Fibroblast of villous mesenchyme (primary cell): Measurements from ENCODE around the gene MEA1. TPM values are rescaled to one million over a fixed set of nuclear protein-coding genes. Genes with fewer than 3 reads are reported as not detected.

Experiments used
- DNase-seq: peaks from one replicate; pipeline ENCODE4 v3.0.0-alpha.2; 2010; ENCODE audit warnings: low read depth
- H3K4me3 ChIP-seq: 2 replicates; pipeline ENCODE4 v1.5.1; 2011; ENCODE audit warnings: low read depth, mild to moderate bottlenecking, low read length
- total RNA-seq: library from RNA; depleted of rRNA; stranded (reverse); fragments of >200 nt; gene quantifications from 2 replicates; pipeline ENCODE4 v1.2.3, GENCODE V29; 2012
- TF ChIP-seq, protein P1 (sequence below): IDR thresholded peaks from 2 replicates; pipeline ENCODE4 v1.5.1; 2012; ENCODE audit warnings: low read depth, mild to moderate bottlenecking, low read length; ENCODE audit not compliant: insufficient read depth

Gene MEA1
- total RNA-seq, 1 donor: 60.0 TPM

DNA sequence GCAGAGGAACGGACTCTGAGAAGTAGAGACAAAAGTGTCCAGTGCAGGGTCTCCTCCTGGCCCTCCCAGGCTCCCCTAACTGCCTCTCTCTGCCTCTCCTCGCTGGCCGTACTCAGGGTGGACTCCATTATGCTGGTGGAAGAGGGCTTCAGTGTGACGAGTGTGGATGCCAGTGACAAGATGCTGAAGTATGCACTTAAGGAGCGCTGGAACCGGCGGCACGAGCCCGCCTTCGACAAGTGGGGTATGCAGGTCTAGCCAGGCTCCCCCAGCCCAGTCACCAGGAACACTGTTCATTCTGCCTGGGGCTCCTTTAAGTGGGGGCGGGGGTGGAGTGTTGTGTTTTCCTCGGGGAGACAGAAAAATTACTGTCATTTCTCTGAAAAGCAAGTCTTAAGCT lies 51.6 kb downstream of the MEA1 start:
- DNase-seq: no peak
- TF ChIP-seq, protein P1, sequence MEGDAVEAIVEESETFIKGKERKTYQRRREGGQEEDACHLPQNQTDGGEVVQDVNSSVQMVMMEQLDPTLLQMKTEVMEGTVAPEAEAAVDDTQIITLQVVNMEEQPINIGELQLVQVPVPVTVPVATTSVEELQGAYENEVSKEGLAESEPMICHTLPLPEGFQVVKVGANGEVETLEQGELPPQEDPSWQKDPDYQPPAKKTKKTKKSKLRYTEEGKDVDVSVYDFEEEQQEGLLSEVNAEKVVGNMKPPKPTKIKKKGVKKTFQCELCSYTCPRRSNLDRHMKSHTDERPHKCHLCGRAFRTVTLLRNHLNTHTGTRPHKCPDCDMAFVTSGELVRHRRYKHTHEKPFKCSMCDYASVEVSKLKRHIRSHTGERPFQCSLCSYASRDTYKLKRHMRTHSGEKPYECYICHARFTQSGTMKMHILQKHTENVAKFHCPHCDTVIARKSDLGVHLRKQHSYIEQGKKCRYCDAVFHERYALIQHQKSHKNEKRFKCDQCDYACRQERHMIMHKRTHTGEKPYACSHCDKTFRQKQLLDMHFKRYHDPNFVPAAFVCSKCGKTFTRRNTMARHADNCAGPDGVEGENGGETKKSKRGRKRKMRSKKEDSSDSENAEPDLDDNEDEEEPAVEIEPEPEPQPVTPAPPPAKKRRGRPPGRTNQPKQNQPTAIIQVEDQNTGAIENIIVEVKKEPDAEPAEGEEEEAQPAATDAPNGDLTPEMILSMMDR: no peak
- H3K4me3 ChIP-seq: no peak overlapping the region

Other genes starting within 250 kb of the MEA1 start
- 4.5 and 5.6 TPM in 2 replicates for gene BICRAL, start 231.9 kb downstream of the MEA1 start, total RNA-seq
- gene RPL7L1, start 134.3 kb downstream of the MEA1 start, total RNA-seq: 117 and 157 TPM in 2 replicates
- not detected in 2 replicates for gene PTCRA, start 97.9 kb downstream of the MEA1 start, total RNA-seq
- gene CNPY3, start 84.5 kb downstream of the MEA1 start, total RNA-seq: 26.7 and 36.7 TPM in 2 replicates
- 0.32 TPM in 1 of 2 replicates, not detected in the other for gene GNMT, start 53.2 kb downstream of the MEA1 start, total RNA-seq
- 26.4 and 41.0 TPM in 2 replicates for gene PEX6, start 34.8 kb downstream of the MEA1 start, total RNA-seq
- 34.8 and 47.5 TPM in 2 replicates for gene PPP2R5D, start 29.4 kb downstream of the MEA1 start, total RNA-seq
- 92.1 and 93.3 TPM in 2 replicates for gene KLHDC3, start 303 bp upstream of the MEA1 start, total RNA-seq
- 114 and 125 TPM in 2 replicates for gene RRP36, start 7.7 kb upstream of the MEA1 start, total RNA-seq
- gene CUL7, start 39.9 kb upstream of the MEA1 start, total RNA-seq: 46.1 and 54.8 TPM in 2 replicates
- 20.7 and 23.8 TPM in 2 replicates for gene MRPL2, start 45.5 kb upstream of the MEA1 start, total RNA-seq
- gene KLC4, start 45.7 kb upstream of the MEA1 start, total RNA-seq: 16.0 and 16.1 TPM in 2 replicates
- 191 and 199 TPM in 2 replicates for gene PTK7, start 62.4 kb upstream of the MEA1 start, total RNA-seq
- 36.4 and 43.6 TPM in 2 replicates for gene SRF, start 157.3 kb upstream of the MEA1 start, total RNA-seq
- gene CUL9, start 168.2 kb upstream of the MEA1 start, total RNA-seq: 23.3 and 27.7 TPM in 2 replicates
- gene DNPH1, start 215.5 kb upstream of the MEA1 start, total RNA-seq: 21.6 and 41.9 TPM in 2 replicates
- gene TTBK1, start 229.5 kb upstream of the MEA1 start, total RNA-seq: not detected in 2 replicates